Measurements from ENCODE around the gene SLC35G3. TPM values are rescaled to one million over a fixed set of nuclear protein-coding genes. Genes with fewer than 3 reads are reported as not detected.
A peak's percentile ranks its signal among the peaks of the same experiment; 100 is the strongest.
"Not testable (repeated sequence)": the region's sequence is repeated elsewhere in the genome, so short reads cannot be mapped to it uniquely, and the experiment has no call there.

SLC35G3 gene
- total RNA-seq, 8 experiments from 2014 or later, result 0.15 to 0.81 (median 0.18) TPM; not detected in 3

DNA sequence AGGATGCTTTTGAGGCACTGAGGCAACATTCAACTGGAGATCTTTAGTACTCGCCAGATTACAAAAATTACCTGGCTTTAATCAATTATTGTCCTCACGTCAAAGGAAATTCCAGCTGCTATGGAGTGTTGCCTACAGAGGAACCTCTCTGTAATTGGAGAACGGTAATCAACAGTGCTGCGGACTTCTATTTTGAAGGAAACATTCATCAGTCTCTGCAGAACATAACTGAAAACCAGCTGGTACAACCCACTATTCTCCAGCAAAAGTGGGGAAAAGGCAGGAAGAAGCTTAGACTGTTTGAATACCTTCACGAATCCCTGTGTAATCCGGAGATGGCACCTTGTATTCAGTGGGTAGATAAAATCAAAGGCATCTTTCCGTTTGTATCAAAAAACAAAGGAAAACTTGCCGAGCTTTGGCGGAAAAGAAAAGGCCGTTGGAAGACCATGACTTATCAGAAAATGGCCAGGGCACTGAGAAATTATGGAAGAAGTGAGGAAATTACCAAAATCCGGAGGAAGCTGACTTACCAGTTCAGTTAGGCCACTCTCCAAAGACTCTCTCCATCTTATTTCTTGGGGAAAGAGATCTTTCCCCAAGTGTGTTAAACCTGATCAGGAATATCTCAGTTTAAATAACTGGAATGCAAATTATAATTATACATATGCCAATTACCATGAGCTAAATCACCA, 3.0 kb downstream of the SLC35G3 start:
- in situ Hi-C loops (cut with MboI; ENCODE audit: low pct_unique_long_range_greater_than_20kb in 2 of 9, low sequenced_read_pairs in 9 of 9, unreplicated experiment in 9 of 9), result no loop called here
- Histone ChIP-seq H3K4me1 (replicated peaks in 1 of 2) (no peaks in the 10 kb centered on the region), H3K4me3 (no peak overlapping the region), H3K27ac (no peak overlapping the region)
- no peak for ATAC-seq (replicated peaks in 6 of 8)
- WGBS, 10 experiments, result 22 to 79% (median 60%) methylated on average over 1 to 11 of the region's 11 CpGs; no CpG with 5 or more reads in 1 of the 10 experiments

DNA sequence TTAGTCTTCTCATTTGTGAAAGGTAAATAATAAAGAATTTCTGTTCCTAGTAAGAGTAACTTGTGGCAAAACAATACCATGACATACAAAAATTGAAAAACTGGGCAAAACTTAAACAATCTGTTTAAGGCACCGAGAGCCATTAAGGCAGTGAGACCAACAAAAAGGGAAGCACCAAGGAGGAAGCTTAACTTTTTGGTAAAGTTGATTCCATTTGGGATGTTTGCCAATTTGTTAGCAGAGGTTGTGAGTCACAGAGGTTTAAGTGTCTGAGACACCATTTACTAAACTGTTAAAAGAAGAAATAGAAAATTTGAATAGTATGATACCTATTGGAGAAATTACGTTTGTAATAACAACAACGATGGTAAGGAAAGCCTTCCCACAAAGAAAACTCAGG, 4.9 kb downstream of the SLC35G3 start:
- H3K27ac ChIP-seq, result no peak overlapping the region
- in situ Hi-C loops (cut with MboI; ENCODE audit: low pct_unique_long_range_greater_than_20kb in 2 of 9, low sequenced_read_pairs in 9 of 9, unreplicated experiment in 9 of 9), result no loop called here
- 60 to 100% (median 82%) methylated on average over 1 to 3 of the region's 3 CpGs for WGBS, 10 experiments
- H3K4me3 ChIP-seq, result no peak overlapping the region
- no peak for ATAC-seq (replicated peaks in 6 of 8)
- no peaks in the 10 kb centered on the region for H3K4me1 ChIP-seq (replicated peaks in 1 of 2)

DNA sequence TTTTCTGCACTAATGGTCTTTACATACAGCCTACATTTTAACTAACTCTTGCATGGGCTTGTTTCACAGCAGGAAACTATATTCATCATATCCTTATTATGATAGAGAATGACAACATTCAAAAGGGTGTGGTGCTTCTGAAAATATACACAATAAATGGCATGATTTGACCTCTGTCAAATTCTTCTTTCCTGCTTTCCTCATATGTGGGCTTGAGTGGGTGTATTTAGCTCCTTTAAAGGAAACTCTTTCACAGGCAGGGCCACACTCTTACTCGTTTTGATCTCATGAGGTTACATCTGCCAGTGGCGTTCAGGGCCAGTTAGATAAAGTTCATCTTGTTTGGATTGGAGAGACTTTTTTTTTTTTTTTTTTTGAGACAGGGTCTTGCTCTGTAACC, 6.1 kb downstream of the SLC35G3 start:
- in situ Hi-C loops (cut with MboI; ENCODE audit: low pct_unique_long_range_greater_than_20kb in 2 of 9, low sequenced_read_pairs in 9 of 9, unreplicated experiment in 9 of 9), result no loop called here
- Histone ChIP-seq H3K4me1 (replicated peaks in 1 of 2) (no peaks in the 10 kb centered on the region), H3K27ac (no peak overlapping the region), H3K4me3 (no peak overlapping the region)
- peak in 1 of 8 experiments; percentile 27 for ATAC-seq (replicated peaks in 6 of 8)
- WGBS, 10 experiments, result 0 to 64% (median 20%) methylated on average over 1 to 2 of the region's 2 CpGs; no CpG with 5 or more reads in 3 of the 10 experiments

DNA sequence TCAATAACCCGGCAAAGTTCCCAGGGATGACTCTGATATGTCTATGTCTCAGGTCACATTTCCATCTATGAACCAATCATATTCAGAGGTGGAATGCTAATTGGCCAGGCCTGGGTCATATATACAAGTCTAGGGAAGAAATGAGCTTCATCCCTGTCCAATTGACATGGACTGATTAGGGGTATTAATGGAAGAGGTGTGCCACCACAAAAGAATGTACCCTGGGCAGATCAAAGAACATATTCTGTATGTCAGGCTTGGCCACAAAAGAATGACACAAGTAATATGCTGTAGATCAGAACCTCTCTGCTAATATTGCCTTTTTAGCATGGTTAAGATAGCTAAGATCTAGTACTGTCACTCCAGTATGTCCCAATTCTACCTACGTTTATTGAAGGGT, 6.7 kb downstream of the SLC35G3 start:
- no peak for ATAC-seq (replicated peaks in 6 of 8)
- H3K27ac ChIP-seq, result no peak overlapping the region
- WGBS, 10 experiments, result 0 to 100% (median 71%) methylated on average over 1 to 2 of the region's 2 CpGs; no CpG with 5 or more reads in 3 of the 10 experiments
- no peaks in the 10 kb centered on the region for H3K4me1 ChIP-seq (replicated peaks in 1 of 2)
- no peak overlapping the region for H3K4me3 ChIP-seq
- in situ Hi-C loops (cut with MboI; ENCODE audit: low pct_unique_long_range_greater_than_20kb in 2 of 9, low sequenced_read_pairs in 9 of 9, unreplicated experiment in 9 of 9), result no loop called here

DNA sequence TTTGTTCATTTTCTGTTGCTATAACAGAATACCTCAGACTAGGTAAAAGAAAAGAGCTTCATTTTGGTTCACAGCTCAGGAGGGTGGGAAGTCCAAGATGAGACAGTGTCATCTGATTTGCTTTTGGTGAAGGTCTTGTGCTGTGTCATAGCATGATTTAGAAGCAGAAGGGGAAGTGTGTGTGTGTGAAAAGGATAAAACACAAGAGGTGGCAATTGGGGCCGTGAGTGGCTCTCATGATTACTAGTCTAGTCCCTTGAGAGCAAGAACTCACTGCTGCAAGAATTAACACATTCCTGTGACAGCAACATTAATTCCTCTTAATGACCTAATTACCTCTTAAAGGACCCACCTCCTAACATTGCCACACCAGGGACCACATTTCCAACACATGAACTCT, 8.3 kb downstream of the SLC35G3 start:
- no peak overlapping the region for H3K27ac ChIP-seq
- no peak for ATAC-seq (replicated peaks in 6 of 8)
- in situ Hi-C loops (cut with MboI; ENCODE audit: low pct_unique_long_range_greater_than_20kb in 2 of 9, low sequenced_read_pairs in 9 of 9, unreplicated experiment in 9 of 9), result no loop called here
- 17 to 60% (median 20%) methylated on average over 1 of the region's 1 CpG; no CpG with 5 or more reads in 7 of the 10 experiments for WGBS, 10 experiments
- no peaks in the 10 kb centered on the region for H3K4me1 ChIP-seq (replicated peaks in 1 of 2)
- H3K4me3 ChIP-seq, result no peak overlapping the region

DNA sequence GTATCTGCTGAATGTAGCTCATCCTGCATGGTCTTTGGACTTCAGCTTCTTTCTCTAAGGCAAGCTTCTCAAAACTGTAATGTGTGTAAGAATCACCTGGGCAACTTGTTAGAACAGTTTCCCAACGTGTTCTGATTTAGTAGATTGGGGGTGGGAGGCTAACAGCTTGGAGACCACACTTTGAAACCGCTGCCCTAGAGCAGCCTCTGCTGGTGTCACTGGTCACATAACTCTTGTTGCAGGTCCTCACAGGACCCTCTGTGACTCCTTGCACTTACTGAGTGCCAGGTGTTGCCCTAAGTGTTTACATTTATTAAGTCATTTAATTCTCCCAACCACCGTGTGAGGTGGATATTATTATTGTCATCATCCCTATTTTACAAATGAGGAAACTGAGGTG, 9.9 kb downstream of the SLC35G3 start:
- in situ Hi-C loops (cut with MboI; ENCODE audit: low pct_unique_long_range_greater_than_20kb in 2 of 9, low sequenced_read_pairs in 9 of 9, unreplicated experiment in 9 of 9), result no loop called here
- Histone ChIP-seq H3K27ac (no peak overlapping the region), H3K4me1 (replicated peaks in 1 of 2) (no peaks in the 10 kb centered on the region), H3K4me3 (no peak overlapping the region)
- ATAC-seq (replicated peaks in 6 of 8), result no peak
- WGBS, 10 experiments, result 33 to 80% (median 60%) methylated on average over 1 to 3 of the region's 3 CpGs; no CpG with 5 or more reads in 5 of the 10 experiments

DNA sequence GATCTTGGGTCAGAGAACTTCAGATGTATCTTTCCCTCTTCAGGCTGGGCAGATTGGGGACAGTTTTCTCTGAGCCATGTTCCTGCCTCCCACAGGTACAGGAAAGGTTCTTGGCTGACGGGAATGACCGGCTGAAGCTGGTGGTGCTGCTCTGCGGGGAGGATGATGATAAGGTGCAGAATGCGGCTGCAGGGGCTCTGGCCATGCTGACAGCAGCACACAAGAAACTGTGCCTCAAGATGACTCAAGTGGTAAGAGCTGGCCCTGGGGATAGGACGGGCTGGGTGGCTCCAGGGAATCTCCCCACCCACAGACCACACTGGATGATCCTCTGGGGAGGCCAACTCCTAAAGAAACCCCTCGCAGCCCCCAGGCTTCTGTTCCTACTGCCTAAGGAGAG, 10.9 kb downstream of the SLC35G3 start:
- in situ Hi-C loops (cut with MboI; ENCODE audit: low pct_unique_long_range_greater_than_20kb in 2 of 9, low sequenced_read_pairs in 9 of 9, unreplicated experiment in 9 of 9), result no loop called here
- Histone ChIP-seq H3K27ac (no peak overlapping the region), H3K4me1 (replicated peaks in 1 of 2) (no peaks in the 10 kb centered on the region), H3K4me3 (no peak overlapping the region)
- peak in 1 of 8 experiments; percentile 62 for ATAC-seq (replicated peaks in 6 of 8)
- 0 to 100% (median 70%) methylated on average over 1 to 3 of the region's 6 CpGs; no CpG with 5 or more reads in 3 of the 10 experiments for WGBS, 10 experiments

DNA sequence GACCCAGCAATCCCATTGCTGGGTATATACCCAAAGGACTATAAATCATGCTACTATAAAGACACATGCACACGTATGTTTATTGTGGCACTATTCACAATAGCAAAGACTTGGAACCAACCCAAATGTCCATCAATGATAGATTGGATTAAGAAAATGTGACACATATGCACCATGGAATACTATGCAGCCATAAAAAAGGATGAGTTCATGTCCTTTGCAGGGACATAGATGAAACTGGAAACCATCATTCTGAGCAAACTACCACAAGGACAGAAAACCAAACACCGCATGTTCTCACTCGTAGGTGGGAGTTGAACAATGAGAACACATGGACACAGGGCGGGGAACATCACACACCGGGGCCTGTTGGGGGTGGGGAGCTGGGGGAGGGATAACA, 14.8 kb downstream of the SLC35G3 start:
- not testable (repeated sequence) for H3K27ac ChIP-seq; H3K4me1 ChIP-seq (replicated peaks in 1 of 2); H3K4me3 ChIP-seq; ATAC-seq (replicated peaks in 6 of 8)
- in situ Hi-C loops (cut with MboI; ENCODE audit: low pct_unique_long_range_greater_than_20kb in 2 of 9, low sequenced_read_pairs in 9 of 9, unreplicated experiment in 9 of 9), result loop anchor here in 1 of 9 experiments (10.0 kb wide), 1 partner anchor 355 kb away; the partner anchor contains the start of gene SLFN12L
- WGBS, 10 experiments, result no CpG with 5 or more reads among the region's 5 CpGs

DNA sequence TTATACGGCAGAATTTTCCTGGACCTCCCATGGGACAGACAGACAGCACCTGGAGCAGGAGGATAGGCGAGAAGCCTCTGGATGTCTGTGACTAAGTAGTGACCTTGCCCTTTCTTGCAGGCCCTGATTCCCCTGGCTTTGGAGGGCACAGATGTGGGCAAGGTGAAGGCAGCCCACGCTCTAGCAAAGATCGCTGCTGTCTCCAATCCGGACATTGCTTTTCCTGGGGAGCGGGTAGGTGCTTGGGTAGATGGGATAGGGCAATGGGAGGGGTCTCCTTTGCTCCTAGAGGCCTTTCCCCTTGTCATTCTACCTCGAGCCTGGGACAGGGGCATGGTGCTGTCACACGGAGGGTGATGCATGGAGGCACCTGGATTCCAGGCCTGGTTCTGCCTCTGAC, 17.3 kb downstream of the SLC35G3 start:
- 18 to 85% (median 60%) methylated on average over 1 to 8 of the region's 8 CpGs for WGBS, 10 experiments
- ATAC-seq (replicated peaks in 6 of 8), result no peak
- H3K4me1 ChIP-seq (replicated peaks in 1 of 2), result no peaks in the 10 kb centered on the region
- no peak overlapping the region for H3K4me3 ChIP-seq
- in situ Hi-C loops (cut with MboI; ENCODE audit: low pct_unique_long_range_greater_than_20kb in 2 of 9, low sequenced_read_pairs in 9 of 9, unreplicated experiment in 9 of 9), result loop anchor here in 1 of 9 experiments (10.0 kb wide), 1 partner anchor 358 kb away; the partner anchor contains the start of gene SLFN12L
- H3K27ac ChIP-seq, result no peak overlapping the region

DNA sequence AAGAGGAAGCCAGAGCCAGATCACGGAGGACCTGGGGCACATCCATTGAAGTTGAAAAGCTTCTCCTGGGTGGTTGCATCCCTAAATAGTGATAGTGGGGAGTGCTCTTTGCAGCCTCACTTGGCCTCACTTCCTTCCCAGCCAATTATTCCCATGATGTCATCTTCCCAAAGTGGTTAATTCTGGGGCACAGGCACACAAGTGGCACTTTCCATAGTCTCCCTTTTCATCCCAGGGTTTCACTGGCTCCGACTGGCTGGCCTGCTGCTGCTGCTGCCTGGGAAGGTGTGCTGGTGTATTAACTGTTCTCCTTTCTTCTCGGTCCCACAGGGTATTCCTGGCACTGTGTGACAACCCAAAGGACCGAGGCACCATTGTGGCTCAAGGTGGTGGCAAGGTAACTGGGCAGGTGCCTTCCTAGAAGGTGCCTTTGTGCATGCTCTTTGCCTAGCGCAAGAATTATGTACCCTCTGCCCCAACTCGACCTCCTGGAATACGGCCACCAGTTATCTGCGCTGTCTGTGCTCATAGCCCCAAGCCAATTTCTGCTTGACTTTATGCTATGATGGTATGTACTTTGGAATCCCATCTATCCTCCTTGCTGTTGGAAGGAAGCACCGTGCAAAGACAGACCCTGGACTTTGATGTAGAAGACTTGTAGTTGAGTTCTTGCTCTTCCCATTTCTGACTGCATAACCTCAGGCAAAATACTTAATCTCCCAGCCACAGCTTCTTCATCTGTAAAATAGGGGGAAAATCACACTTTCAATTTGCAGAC, 18.4 kb downstream of the SLC35G3 start:
- no peaks in the 10 kb centered on the region for H3K4me1 ChIP-seq (replicated peaks in 1 of 2)
- no peak for ATAC-seq (replicated peaks in 6 of 8)
- H3K27ac ChIP-seq, result no peak overlapping the region
- WGBS, 10 experiments, result 56 to 100% (median 78%) methylated on average over 2 to 8 of the region's 9 CpGs; no CpG with 5 or more reads in 2 of the 10 experiments
- in situ Hi-C loops (cut with MboI; ENCODE audit: low pct_unique_long_range_greater_than_20kb in 2 of 9, low sequenced_read_pairs in 9 of 9, unreplicated experiment in 9 of 9), result loop anchor here in 1 of 9 experiments (10.0 kb wide), 1 partner anchor 359 kb away; the partner anchor contains the start of gene SLFN12L
- no peak overlapping the region for H3K4me3 ChIP-seq

DNA sequence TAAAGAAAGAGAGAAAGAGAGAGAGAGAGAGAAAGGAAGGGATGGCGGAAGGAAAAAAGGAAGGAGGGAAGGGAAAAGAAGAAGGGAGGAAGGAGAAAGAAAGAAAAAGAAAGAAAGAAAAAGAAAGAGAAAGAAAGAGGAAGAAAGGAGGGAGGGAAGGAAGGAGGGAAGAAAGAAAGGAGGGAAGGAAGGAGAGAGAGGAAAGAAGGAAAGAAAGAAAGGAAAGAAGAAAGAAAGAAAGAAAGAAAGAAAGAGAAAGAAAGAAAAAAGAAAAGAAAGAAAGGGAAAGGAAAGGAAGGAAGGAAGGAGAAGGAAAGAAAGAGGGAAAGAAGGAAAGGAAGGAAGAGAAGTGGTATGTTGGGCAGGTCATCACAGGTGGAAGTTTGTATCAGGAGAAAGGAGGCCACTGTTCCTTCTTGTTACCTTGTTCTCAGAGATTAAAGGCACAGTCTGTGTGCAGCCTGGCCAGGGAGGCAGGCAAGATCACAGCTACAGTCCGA, 19.3 kb downstream of the SLC35G3 start:
- no peak for ATAC-seq (replicated peaks in 6 of 8)
- Histone ChIP-seq H3K27ac (no peak overlapping the region), H3K4me3 (no peak overlapping the region), H3K4me1 (replicated peaks in 1 of 2) (no peaks in the 10 kb centered on the region)
- 45 to 100% (median 86%) methylated on average over 1 to 2 of the region's 2 CpGs for WGBS, 10 experiments
- in situ Hi-C loops (cut with MboI; ENCODE audit: low pct_unique_long_range_greater_than_20kb in 2 of 9, low sequenced_read_pairs in 9 of 9, unreplicated experiment in 9 of 9), result loop anchor here in 5 of 9 experiments (10.0 to 25.0 kb wide), 2 partner anchors 360 to 362 kb away; partner anchors contain the start of gene SLFN12L (in 5 of the 5)

DNA sequence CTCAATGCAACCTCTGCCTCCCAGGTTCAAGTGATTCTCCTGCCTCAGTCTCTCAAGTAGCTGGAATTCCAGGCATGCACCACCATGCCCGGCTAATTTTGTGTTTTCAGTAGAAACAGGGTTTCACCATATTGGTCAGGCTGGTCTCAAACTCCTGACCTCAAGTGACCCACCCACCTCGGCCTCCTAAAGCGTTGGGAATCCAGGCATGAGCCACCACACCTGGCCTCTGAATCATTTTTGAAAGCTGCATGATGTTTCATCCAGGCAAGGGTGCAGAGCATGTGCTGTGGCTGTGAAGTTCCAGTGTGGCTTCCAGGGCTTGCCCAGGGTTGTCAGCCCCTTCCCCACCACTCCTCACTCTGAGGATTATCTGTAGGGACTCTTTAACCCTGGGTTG, 21.9 kb downstream of the SLC35G3 start:
- H3K4me3 ChIP-seq; H3K4me1 ChIP-seq (replicated peaks in 1 of 2); ATAC-seq (replicated peaks in 6 of 8); H3K27ac ChIP-seq: not testable (repeated sequence)
- in situ Hi-C loops (cut with MboI; ENCODE audit: low pct_unique_long_range_greater_than_20kb in 2 of 9, low sequenced_read_pairs in 9 of 9, unreplicated experiment in 9 of 9), result loop anchor here in 5 of 9 experiments (10.0 to 25.0 kb wide), 2 partner anchors 362 to 365 kb away; partner anchors contain the start of gene SLFN12L (in 5 of the 5)
- 40 to 100% (median 72%) methylated on average over 1 to 3 of the region's 3 CpGs; no CpG with 5 or more reads in 1 of the 10 experiments for WGBS, 10 experiments

DNA sequence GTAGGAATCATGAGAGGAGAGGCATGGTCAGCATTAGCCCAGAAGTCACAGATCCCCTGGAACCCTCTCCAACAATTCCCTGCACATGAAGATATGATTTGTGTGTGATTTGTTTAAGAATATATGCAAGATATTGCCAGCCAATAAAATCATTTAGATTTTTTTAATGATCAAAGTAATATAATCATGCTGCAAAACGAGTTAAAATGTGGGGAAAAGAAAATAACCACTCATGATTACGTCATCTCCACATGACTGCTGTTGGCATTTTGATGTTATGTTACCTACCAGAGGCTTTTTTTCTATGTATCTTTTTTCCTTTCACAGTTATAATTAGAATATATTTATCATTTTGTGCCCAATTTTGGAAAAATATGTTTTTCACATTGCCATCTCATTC, 22.4 kb downstream of the SLC35G3 start:
- no peak overlapping the region for H3K4me3 ChIP-seq
- peak in 2 of 8 experiments; percentile 29 to 40 for ATAC-seq (replicated peaks in 6 of 8)
- no peaks in the 10 kb centered on the region for H3K4me1 ChIP-seq (replicated peaks in 1 of 2)
- in situ Hi-C loops (cut with MboI; ENCODE audit: low pct_unique_long_range_greater_than_20kb in 2 of 9, low sequenced_read_pairs in 9 of 9, unreplicated experiment in 9 of 9), result loop anchor here in 5 of 9 experiments (10.0 to 25.0 kb wide), 2 partner anchors 363 to 365 kb away; partner anchors contain the start of gene SLFN12L (in 5 of the 5)
- no peak overlapping the region for H3K27ac ChIP-seq
- 0 to 100% (median 27%) methylated on average over 1 to 2 of the region's 2 CpGs; no CpG with 5 or more reads in 2 of the 10 experiments for WGBS, 10 experiments
